ENCODE results near the gene RAB37.

DNA sequence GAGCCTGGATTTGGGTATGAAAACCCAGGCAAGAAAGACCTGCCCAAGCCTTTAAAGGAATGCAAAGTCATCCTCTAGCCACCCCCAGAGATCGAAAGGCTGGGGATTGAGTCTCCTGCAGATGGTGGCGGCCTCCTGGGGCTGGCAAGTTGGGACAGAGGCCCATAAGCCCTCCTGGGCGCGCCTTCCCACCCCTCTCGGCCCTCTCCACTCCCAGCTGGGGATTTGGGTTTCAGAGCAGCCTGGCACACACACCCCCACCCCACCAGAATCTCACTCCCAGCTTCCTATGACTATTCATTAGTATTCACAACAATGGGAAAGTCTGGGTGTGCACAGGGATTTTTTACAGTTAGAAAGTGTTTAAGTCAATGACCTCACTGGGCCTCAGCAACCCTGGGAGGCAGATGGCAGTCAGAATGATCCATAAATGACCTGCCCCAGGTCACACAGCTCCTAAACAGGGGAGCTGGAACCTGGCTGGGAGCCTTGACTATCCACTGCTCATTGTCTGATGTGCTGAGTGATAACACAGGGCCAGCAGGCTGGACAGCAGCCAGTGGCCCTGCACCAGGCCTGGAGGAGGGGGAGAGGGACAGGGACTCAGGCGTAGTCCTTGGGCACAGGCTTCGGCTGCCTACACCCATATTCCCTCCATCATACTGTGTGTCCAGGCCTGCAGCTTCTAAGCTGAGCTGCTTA, 23.5 kb downstream of the RAB37 start:
- TF ChIP-seq, protein P1, sequence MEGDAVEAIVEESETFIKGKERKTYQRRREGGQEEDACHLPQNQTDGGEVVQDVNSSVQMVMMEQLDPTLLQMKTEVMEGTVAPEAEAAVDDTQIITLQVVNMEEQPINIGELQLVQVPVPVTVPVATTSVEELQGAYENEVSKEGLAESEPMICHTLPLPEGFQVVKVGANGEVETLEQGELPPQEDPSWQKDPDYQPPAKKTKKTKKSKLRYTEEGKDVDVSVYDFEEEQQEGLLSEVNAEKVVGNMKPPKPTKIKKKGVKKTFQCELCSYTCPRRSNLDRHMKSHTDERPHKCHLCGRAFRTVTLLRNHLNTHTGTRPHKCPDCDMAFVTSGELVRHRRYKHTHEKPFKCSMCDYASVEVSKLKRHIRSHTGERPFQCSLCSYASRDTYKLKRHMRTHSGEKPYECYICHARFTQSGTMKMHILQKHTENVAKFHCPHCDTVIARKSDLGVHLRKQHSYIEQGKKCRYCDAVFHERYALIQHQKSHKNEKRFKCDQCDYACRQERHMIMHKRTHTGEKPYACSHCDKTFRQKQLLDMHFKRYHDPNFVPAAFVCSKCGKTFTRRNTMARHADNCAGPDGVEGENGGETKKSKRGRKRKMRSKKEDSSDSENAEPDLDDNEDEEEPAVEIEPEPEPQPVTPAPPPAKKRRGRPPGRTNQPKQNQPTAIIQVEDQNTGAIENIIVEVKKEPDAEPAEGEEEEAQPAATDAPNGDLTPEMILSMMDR (IDR thresholded peaks at IDR 0.05; ENCODE audit: low read depth, low read length): no peak
- TF ChIP-seq MYC (IDR thresholded peaks at IDR 0.05; ENCODE audit: low read depth, low read length) (no peak), POLR2A (IDR thresholded peaks at IDR 0.05; ENCODE audit: extremely low read depth, insufficient read length) (no peak)
- TF ChIP-seq, protein P2, sequence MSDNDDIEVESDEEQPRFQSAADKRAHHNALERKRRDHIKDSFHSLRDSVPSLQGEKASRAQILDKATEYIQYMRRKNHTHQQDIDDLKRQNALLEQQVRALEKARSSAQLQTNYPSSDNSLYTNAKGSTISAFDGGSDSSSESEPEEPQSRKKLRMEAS (IDR thresholded peaks at IDR 0.05; ENCODE audit: low read depth, low read length): no peak

Data from NB4 (cell line).